ENCODE data around the gene CCDC187. TPM values are rescaled to one million over a fixed set of nuclear protein-coding genes. Genes with fewer than 3 reads are reported as not detected.

CCDC187 gene
- total RNA-seq, 2 experiments from 2014 or later: not detected

DNA sequence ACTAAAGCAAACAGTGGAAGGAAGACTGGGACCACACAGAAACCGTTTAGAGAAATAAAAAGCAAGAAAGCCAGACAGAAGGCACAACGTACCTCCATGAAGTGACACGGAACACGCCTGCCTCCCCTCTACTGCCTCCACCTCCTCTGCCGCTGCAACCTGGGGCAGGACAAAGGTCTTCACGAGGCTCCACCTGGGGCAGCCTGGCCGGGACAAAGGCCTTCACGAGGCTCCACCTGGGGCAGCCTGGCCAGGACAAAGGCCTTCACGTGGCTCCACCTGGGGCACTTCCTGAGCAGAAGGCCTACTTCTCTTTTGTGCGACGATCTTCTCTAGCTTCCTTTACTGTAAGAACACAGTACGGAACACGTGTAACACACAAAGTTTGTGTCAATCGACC, 70.0 kb downstream of the CCDC187 start:
- no peaks in the 10 kb centered on the region for H3K9me3 Mint-ChIP-seq (ENCODE audit: low read depth)
- CTCF ChIA-PET: interaction anchor here (0.8 to 1.5 kb wide), 2 partner anchors 9 kb away, joined by 4 read pairs; no protein-coding TSS in a partner anchor
- H3K4me3 Mint-ChIP-seq: no peak overlapping the region
- ATAC-seq (no peak), DNase-seq (no peak)
- H3K36me3 Mint-ChIP-seq: peaks cover 3% of the 10 kb centered on the region
- no peaks in the 10 kb centered on the region for H3K27me3 Mint-ChIP-seq
- H3K27ac Mint-ChIP-seq: no peak overlapping the region
- peaks cover 18% of the 10 kb centered on the region for H3K4me1 Mint-ChIP-seq

DNA sequence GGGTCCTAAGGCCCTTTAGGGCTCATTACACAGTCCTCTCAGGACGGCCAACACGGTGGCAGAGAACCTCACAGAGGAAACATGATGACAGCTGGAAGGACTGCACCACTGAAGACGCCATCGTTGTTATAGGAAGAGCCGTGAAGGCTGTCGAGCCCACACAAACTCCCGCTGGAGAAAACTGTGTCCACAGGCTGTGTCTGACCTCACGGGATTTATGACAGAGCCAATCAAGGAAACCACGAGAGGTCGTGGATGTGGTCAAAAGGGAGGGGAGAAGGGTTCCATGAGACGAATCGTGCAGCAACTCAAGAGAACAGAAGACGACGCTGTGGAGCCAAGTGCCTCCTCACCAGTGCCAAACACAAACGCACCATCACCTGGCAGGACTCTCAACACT, 70.5 kb downstream of the CCDC187 start:
- Mint-ChIP-seq H3K4me1 (peaks cover 18% of the 10 kb centered on the region), H3K36me3 (peaks cover 3% of the 10 kb centered on the region), H3K27me3 (no peaks in the 10 kb centered on the region), H3K4me3 (no peak overlapping the region), H3K9me3 (ENCODE audit: low read depth) (no peaks in the 10 kb centered on the region), H3K27ac (no peak overlapping the region)
- CTCF ChIA-PET: interaction anchor here (0.8 to 1.5 kb wide), 2 partner anchors 9 to 10 kb away, joined by 4 read pairs; no protein-coding TSS in a partner anchor
- DNase-seq (peak; percentile 48), ATAC-seq (no peak)

GRCh38 chr9:136232969-136233368, 70.9 kb downstream of the CCDC187 start:
- CTCF ChIA-PET: no interaction called here
- ATAC-seq: no peak
- H3K4me1 Mint-ChIP-seq: peaks cover 15% of the 10 kb centered on the region
- H3K36me3 Mint-ChIP-seq: peaks cover 3% of the 10 kb centered on the region
- H3K27ac Mint-ChIP-seq: no peak overlapping the region
- no peaks in the 10 kb centered on the region for H3K27me3 Mint-ChIP-seq
- H3K4me3 Mint-ChIP-seq: no peak overlapping the region
- H3K9me3 Mint-ChIP-seq (ENCODE audit: low read depth): no peaks in the 10 kb centered on the region
- DNase-seq: no peak

DNA sequence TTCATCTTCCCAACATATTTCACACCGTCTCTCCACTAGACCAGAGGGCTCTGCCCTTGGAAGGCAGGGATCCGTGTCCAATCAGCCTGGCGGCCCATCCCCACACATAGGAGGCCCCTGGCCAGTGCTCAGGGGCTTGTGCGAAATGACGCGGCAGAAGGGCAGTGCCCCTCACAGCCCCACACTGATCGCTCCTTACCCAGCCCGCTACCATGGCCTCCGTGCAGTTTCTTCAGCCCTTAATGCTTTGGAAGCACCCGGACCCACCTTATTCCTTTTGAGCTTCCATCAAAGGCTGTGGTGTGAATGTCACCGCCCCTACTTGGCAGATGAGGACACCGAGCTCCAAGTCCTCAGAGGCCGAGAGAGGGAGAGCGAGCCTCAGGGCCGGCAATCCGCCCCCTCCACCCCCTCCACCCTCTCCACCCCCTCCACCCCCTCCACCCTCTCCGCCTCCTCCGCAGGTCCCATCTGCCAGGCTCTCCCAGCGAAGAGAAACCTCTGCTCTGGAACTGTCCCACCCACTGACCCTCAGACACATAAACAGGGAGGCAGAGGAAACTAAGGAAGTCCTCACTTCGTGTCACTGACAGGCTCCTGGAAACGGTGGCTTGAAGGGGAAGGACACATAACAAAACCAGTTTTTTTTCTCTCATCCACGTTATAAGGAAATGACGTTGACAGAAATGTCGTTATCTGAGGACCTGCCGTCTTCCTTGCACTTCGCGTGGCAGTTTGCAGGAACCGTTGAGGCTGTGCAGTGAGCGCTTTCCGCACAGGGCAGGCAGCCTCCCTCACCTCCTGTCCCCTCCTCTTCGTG, 72.2 kb downstream of the CCDC187 start:
- Mint-ChIP-seq H3K4me3 (no peak overlapping the region), H3K27me3 (no peaks in the 10 kb centered on the region), H3K4me1 (peaks cover 15% of the 10 kb centered on the region), H3K36me3 (peaks cover 3% of the 10 kb centered on the region), H3K27ac (peak overlapping the region; percentile 67), H3K9me3 (ENCODE audit: low read depth) (no peaks in the 10 kb centered on the region)
- DNase-seq (no peak), ATAC-seq (peak; percentile 36)
- CTCF ChIA-PET: no interaction called here

DNA sequence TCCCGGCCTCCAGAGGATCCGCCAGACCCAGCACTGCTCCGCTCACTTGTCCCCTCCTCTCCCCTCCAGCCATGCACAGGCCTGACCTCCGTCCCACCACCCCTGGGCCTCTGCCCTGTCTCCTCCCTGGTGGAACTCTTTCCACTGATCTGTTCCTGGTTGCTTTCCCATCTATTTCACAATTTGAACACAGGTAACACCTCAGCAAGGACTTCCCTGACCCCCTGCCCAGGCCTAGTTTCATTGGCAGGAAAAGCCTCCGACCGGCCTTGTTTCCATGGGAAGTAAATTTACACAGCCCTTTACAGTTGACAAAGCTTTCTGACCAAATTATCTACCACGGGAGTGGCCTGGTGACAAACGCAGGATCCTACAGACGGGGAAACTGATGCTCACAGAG, 73.1 kb downstream of the CCDC187 start:
- Mint-ChIP-seq H3K4me1 (peaks cover 17% of the 10 kb centered on the region), H3K36me3 (peaks cover 3% of the 10 kb centered on the region), H3K27ac (no peak overlapping the region), H3K4me3 (no peak overlapping the region), H3K27me3 (no peaks in the 10 kb centered on the region), H3K9me3 (ENCODE audit: low read depth) (no peaks in the 10 kb centered on the region)
- ATAC-seq (no peak), DNase-seq (no peak)
- CTCF ChIA-PET: no interaction called here

GRCh38 chr9:136230365-136230764, 73.5 kb downstream of the CCDC187 start:
- peaks cover 18% of the 10 kb centered on the region for H3K4me1 Mint-ChIP-seq
- CTCF ChIA-PET: no interaction called here
- no peak overlapping the region for H3K4me3 Mint-ChIP-seq
- H3K9me3 Mint-ChIP-seq (ENCODE audit: low read depth): no peaks in the 10 kb centered on the region
- ATAC-seq (no peak), DNase-seq (no peak)
- no peak overlapping the region for H3K27ac Mint-ChIP-seq
- no peaks in the 10 kb centered on the region for H3K27me3 Mint-ChIP-seq
- H3K36me3 Mint-ChIP-seq: peaks cover 3% of the 10 kb centered on the region

DNA sequence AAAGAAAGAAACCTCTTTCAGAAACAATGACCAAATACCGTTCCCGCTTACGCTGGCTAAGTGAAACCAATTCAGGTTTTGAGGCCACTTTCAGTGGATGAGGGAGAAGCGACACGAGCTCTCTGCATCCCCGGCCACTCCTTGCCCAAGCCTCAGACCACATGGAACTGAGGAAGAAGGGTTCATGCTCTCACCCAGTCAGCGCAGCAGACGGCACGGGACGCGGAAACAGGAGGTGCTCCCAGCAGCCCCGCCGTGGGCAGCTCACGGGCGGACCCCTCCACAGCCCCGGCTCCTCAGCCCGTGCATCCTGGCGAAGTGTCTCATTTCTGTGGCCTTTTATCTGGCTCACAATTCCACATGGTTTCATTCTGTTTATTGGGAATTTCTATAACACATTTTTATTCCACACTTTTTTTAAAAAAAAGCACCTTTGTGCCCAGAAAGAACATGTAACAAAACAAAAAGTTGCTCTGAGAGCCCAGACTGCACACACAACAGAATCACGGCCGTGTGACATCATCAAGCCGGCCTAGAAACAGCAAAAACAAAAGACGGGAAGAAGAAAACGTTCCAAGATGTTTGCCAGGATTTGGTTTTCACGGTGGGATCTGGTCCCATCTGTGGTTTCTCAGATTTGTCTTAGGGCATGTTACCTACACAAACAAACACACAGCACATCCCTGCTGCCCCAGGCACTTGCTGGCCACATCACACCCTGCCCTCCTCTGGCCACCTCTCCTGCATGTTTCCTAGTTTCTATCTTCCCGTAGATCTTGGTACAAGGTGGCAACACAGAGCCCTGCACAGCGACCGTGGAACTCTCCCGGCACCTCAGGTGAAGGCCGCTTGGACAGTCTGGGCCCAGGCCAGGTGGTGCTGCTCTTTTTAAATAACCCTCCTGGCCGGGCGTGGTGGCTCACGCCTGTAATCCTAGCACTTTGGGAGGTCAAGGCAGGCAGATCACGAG, 74.5 kb downstream of the CCDC187 start:
- ATAC-seq (no peak), DNase-seq (no peak)
- no peaks in the 10 kb centered on the region for H3K36me3 Mint-ChIP-seq
- H3K4me1 Mint-ChIP-seq: peaks cover 15% of the 10 kb centered on the region
- H3K27me3 Mint-ChIP-seq: no peaks in the 10 kb centered on the region
- H3K27ac Mint-ChIP-seq: no peak overlapping the region
- H3K9me3 Mint-ChIP-seq (ENCODE audit: low read depth): no peaks in the 10 kb centered on the region
- CTCF ChIA-PET: no interaction called here
- H3K4me3 Mint-ChIP-seq: no peak overlapping the region

- no peak for ATAC-seq
These were observed 75.6 kb downstream of the CCDC187 start for GRCh38 chr9:136228107-136228875.

GRCh38 chr9:136226680-136227407, 77.0 kb downstream of the CCDC187 start:
- CTCF ChIA-PET: interaction anchor here (0.6 to 1.5 kb wide), 2 partner anchors 9 to 692 kb away, joined by 3 read pairs; no protein-coding TSS in a partner anchor
- ATAC-seq (no peak), DNase-seq (no peak)
- Mint-ChIP-seq H3K4me1 (peaks cover 6% of the 10 kb centered on the region), H3K36me3 (no peaks in the 10 kb centered on the region), H3K27me3 (no peaks in the 10 kb centered on the region), H3K9me3 (ENCODE audit: low read depth) (no peaks in the 10 kb centered on the region), H3K4me3 (no peak overlapping the region), H3K27ac (no peak overlapping the region)

More at GRCh38 chr9:136228107-136228875, 75.6 kb downstream of the CCDC187 start:
- H3K27ac Mint-ChIP-seq: no peak overlapping the region
- H3K9me3 Mint-ChIP-seq (ENCODE audit: low read depth): no peaks in the 10 kb centered on the region
- no peak for DNase-seq
- no peak overlapping the region for H3K4me3 Mint-ChIP-seq
- CTCF ChIA-PET: interaction anchor here (1.5 kb wide), 1 partner anchor 11 kb away, joined by 3 read pairs; no protein-coding TSS in a partner anchor
- H3K27me3 Mint-ChIP-seq: no peaks in the 10 kb centered on the region
- H3K36me3 Mint-ChIP-seq: no peaks in the 10 kb centered on the region
- peaks cover 11% of the 10 kb centered on the region for H3K4me1 Mint-ChIP-seq

- H3K36me3 Mint-ChIP-seq: no peaks in the 10 kb centered on the region
- DNase-seq: peak; percentile 73
- peak; percentile 94 for ATAC-seq
- H3K4me1 Mint-ChIP-seq: peaks cover 9% of the 10 kb centered on the region
- H3K9me3 Mint-ChIP-seq (ENCODE audit: low read depth): no peaks in the 10 kb centered on the region
- no peak overlapping the region for H3K4me3 Mint-ChIP-seq
- CTCF ChIA-PET: interaction anchor here (0.6 to 1.9 kb wide), 3 partner anchors 8 to 691 kb away, joined by 3 to 5 read pairs (median 3); no protein-coding TSS in a partner anchor
- H3K27ac Mint-ChIP-seq: peak overlapping the region; percentile 12
- H3K27me3 Mint-ChIP-seq: no peaks in the 10 kb centered on the region
These were observed 77.9 kb downstream of the CCDC187 start for GRCh38 chr9:136225748-136226679.

- Mint-ChIP-seq H3K27me3 (no peaks in the 10 kb centered on the region), H3K4me3 (no peak overlapping the region), H3K27ac (peak overlapping the region; percentile 12), H3K9me3 (ENCODE audit: low read depth) (no peaks in the 10 kb centered on the region), H3K36me3 (no peaks in the 10 kb centered on the region), H3K4me1 (peaks cover 15% of the 10 kb centered on the region)
- DNase-seq (no peak), ATAC-seq (no peak)
- CTCF ChIA-PET: interaction anchor here (1.0 to 1.9 kb wide), 5 partner anchors 8 to 55 kb away, joined by 3 to 6 read pairs (median 4); no protein-coding TSS in a partner anchor
These were observed 78.5 kb downstream of the CCDC187 start for GRCh38 chr9:136225366-136225747.

Measured in activated CD8-positive, alpha-beta memory T cell treated with anti-CD3 and anti-CD28 coated beads, Interleukin-2, amount 10 ng/mL, durations not matched to agents 7 days and 5 days (primary cell).